Measurements from ENCODE around the gene ARMC7. TPM values are rescaled to one million over a fixed set of nuclear protein-coding genes. Genes with fewer than 3 reads are reported as not detected.
A peak's percentile ranks its signal among the peaks of the same experiment; 100 is the strongest.
"Not testable (repeated sequence)": the region's sequence is repeated elsewhere in the genome, so short reads cannot be mapped to it uniquely, and the experiment has no call there.

Gene ARMC7
- total and polyA plus RNA-seq, 4 experiments from 2014 or later = 1.3 to 21.9 (median 11.7) TPM

DNA sequence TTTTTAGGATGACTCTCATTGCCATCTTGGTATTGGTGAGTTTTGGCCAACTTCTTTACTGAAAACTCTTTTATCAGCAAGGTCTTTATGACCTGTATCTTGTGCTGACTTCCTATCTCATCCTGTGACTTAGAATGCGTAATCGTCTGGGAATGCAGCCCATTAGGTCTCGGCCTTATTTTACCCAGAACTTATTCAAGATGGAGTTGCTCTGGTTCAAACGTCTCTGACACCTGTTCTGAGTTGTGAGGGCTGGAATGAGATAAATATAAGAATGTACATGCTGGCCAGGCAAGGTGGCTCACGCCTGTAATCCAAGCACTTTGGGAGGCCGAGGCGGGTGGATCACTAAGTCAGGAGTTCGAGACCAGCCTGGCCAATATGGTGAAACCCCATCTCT is 48.7 kb downstream of the ARMC7 start:
- H3K4me1 Mint-ChIP-seq = peaks cover 7 to 11% (median 9%) of the 10 kb centered on the region in 4 donors
- H3K4me3 Mint-ChIP-seq; intact Hi-C loops (cut with micrococcal nuclease); H3K27me3 ChIP-seq (ENCODE audit: insufficient read depth, low read length); H3K9me3 ChIP-seq (ENCODE audit: control insufficient read depth in 1 of 2, low read length in 2 of 2); H3K4me1 ChIP-seq (ENCODE audit: insufficient read depth, low read length); H3K27me3 Mint-ChIP-seq; H3K4me3 ChIP-seq (ENCODE audit: low read length in 2 of 2); H3K9me3 Mint-ChIP-seq; H3K27ac Mint-ChIP-seq; H3K36me3 Mint-ChIP-seq; DNase-seq; H3K27ac ChIP-seq (ENCODE audit: low read depth, low read length); POLR2A ChIA-PET (ENCODE audit: partially characterized antibody); H3K36me3 ChIP-seq (ENCODE audit: insufficient read depth, low read length): not testable (repeated sequence)
- CTCF ChIA-PET (ENCODE audit: partially characterized antibody) = interaction anchor here (4.1 to 7.1 kb wide), 2 partner anchors 12 to 45 kb away, joined by 20 to 27 read pairs; no protein-coding TSS in a partner anchor

DNA sequence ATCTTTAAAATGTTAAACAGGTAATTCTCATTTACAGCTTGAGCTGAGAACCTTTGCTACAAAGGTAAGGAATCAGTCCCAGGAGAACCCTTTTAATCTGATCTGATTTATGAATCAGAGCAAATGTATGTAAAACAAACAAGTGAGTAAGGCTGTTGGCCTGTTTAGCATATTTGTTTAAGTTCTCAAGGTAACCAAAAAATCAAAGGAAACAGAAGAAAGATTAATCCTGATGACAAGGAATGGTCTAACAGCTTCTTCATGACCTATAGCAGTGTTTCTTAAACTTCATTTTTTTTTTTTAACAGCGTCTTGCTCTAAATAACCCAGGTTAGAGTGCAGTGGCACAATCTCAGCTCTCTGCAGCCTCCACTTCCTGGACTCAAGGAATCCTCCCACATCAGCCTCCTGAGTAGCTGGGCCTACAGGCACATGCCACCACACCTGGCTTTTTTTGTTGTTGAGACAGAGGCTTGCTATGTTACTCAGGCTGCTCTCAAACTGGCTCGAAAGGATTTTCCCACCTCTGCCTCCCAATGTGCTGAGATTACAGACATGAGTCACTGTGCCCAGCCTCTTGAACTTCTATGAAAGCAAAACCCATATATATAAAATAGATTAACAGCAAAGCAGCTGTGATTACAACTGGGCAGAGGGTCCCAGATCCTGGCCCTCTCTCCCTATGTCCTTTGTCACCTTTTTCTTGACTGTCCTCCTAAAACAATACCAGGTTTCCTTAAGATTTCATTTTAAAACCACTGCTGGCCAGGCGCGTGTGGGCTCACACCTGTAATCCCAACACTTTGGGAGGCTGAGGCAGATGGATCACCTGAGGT is 49.6 kb downstream of the ARMC7 start:
- intact Hi-C loops (cut with micrococcal nuclease) = no loop called here
- peaks cover 7% of the 10 kb centered on the region for H3K4me1 ChIP-seq (ENCODE audit: insufficient read depth, low read length)
- ChIA-PET CTCF (ENCODE audit: partially characterized antibody) (interaction anchor here (0.9 to 7.1 kb wide), 4 partner anchors 11 to 45 kb away, joined by 3 to 27 read pairs (median 12); no protein-coding TSS in a partner anchor), POLR2A (ENCODE audit: partially characterized antibody) (no interaction called here)
- H3K27me3 ChIP-seq (ENCODE audit: insufficient read depth, low read length) = no peaks in the 10 kb centered on the region
- no peak overlapping the region for H3K4me3 ChIP-seq (ENCODE audit: low read length in 2 of 2)
- H3K36me3 Mint-ChIP-seq = peaks cover 0 to 3% of the 10 kb centered on the region in 2 donors
- H3K27ac Mint-ChIP-seq = peak overlapping the region in 1 of 7 donors; percentile 13
- no peaks in the 10 kb centered on the region for H3K36me3 ChIP-seq (ENCODE audit: insufficient read depth, low read length)
- H3K4me3 Mint-ChIP-seq = no peak overlapping the region
- H3K27me3 Mint-ChIP-seq = no peaks in the 10 kb centered on the region
- peaks cover 7 to 10% (median 8%) of the 10 kb centered on the region in 4 donors for H3K4me1 Mint-ChIP-seq
- H3K9me3 ChIP-seq (ENCODE audit: control insufficient read depth in 1 of 2, low read length in 2 of 2) = no peaks in the 10 kb centered on the region
- H3K9me3 Mint-ChIP-seq = no peaks in the 10 kb centered on the region
- no peak for DNase-seq
- H3K27ac ChIP-seq (ENCODE audit: low read depth, low read length) = no peak overlapping the region

DNA sequence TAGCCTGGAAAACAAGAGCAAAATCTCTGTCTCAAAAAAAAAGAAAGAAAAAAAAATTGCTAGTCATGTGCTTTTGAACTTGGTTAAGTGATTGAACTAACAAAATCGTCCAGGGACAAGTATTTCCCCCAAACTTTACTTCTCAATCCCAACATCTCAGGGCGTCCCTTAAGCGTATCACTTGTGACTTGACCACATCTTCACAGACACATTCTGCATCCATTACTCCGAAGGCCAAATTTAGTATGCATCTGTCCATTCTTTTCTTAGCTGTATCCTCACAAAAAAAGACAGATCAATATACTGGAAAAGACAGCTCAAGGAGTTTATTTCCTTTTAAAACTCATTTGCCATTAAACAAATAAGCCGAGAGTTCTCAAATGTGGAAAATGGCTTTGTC is 50.4 kb downstream of the ARMC7 start:
- no peaks in the 10 kb centered on the region for H3K27me3 Mint-ChIP-seq
- POLR2A ChIA-PET (ENCODE audit: partially characterized antibody) = interaction anchor here (1.3 kb wide), 1 partner anchor 46 kb away, joined by 3 read pairs; no protein-coding TSS in a partner anchor
- H3K4me1 Mint-ChIP-seq = peaks cover under 1 to 2% (median 1%) of the 10 kb centered on the region in 4 donors
- H3K9me3 Mint-ChIP-seq = no peaks in the 10 kb centered on the region
- H3K27me3 ChIP-seq (ENCODE audit: insufficient read depth, low read length) = no peaks in the 10 kb centered on the region
- peaks cover 0 to 3% of the 10 kb centered on the region in 2 donors for H3K36me3 Mint-ChIP-seq
- H3K9me3 ChIP-seq (ENCODE audit: control insufficient read depth in 1 of 2, low read length in 2 of 2) = no peaks in the 10 kb centered on the region
- no peak overlapping the region for H3K4me3 ChIP-seq (ENCODE audit: low read length in 2 of 2)
- CTCF ChIA-PET (ENCODE audit: partially characterized antibody) = interaction anchor here (1.4 to 7.1 kb wide), 3 partner anchors 12 to 46 kb away, joined by 4 to 27 read pairs (median 5); no protein-coding TSS in a partner anchor
- DNase-seq = no peak
- intact Hi-C loops (cut with micrococcal nuclease) = no loop called here
- H3K36me3 ChIP-seq (ENCODE audit: insufficient read depth, low read length) = no peaks in the 10 kb centered on the region
- H3K27ac ChIP-seq (ENCODE audit: low read depth, low read length) = no peak overlapping the region
- peak overlapping the region in 1 of 7 donors; percentile 23 for H3K27ac Mint-ChIP-seq
- H3K4me1 ChIP-seq (ENCODE audit: insufficient read depth, low read length) = peaks cover 2% of the 10 kb centered on the region
- H3K4me3 Mint-ChIP-seq = no peak overlapping the region

DNA sequence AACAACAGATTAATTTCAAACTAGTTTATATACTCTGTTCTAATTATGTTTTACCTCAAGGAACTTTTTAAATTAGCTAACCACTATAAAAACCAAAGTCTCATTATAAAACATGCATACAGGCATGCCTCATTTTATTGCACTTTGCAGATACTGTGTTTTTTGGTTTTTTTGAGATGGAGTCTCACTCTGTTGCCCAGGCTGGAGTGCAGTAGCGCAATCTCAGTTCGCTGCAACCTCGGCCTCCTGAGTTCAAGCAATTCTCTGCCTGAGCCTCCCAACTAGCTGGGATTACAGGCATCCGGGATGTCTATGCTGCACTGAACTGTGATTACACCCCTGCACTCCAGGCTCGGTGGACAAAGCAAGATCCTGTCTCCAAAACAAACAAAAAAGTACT is 53.3 kb downstream of the ARMC7 start:
- Histone ChIP-seq H3K4me3 (ENCODE audit: low read length in 2 of 2) (no peak overlapping the region), H3K27me3 (ENCODE audit: insufficient read depth, low read length) (no peaks in the 10 kb centered on the region), H3K36me3 (ENCODE audit: insufficient read depth, low read length) (peaks cover 10% of the 10 kb centered on the region), H3K27ac (ENCODE audit: low read depth, low read length) (no peak overlapping the region), H3K9me3 (ENCODE audit: control insufficient read depth in 1 of 2, low read length in 2 of 2) (no peaks in the 10 kb centered on the region), H3K4me1 (ENCODE audit: insufficient read depth, low read length) (no peaks in the 10 kb centered on the region)
- no peaks in the 10 kb centered on the region for H3K4me1 Mint-ChIP-seq
- CTCF ChIA-PET (ENCODE audit: partially characterized antibody) = interaction anchor here (0.7 to 1.2 kb wide), 3 partner anchors 11 to 202 kb away, joined by 3 to 5 read pairs (median 4); no protein-coding TSS in a partner anchor
- H3K4me3 Mint-ChIP-seq = no peak overlapping the region
- intact Hi-C loops (cut with micrococcal nuclease) = no loop called here
- H3K9me3 Mint-ChIP-seq = no peaks in the 10 kb centered on the region
- H3K27ac Mint-ChIP-seq = no peak overlapping the region
- DNase-seq = no peak
- H3K27me3 Mint-ChIP-seq = no peaks in the 10 kb centered on the region
- H3K36me3 Mint-ChIP-seq = peaks cover 0 to 22% of the 10 kb centered on the region in 2 donors
- POLR2A ChIA-PET (ENCODE audit: partially characterized antibody) = interaction anchor here (1.1 to 1.4 kb wide), 3 partner anchors 9 to 49 kb away, joined by 3 to 7 read pairs (median 5); partner anchors contain the start of genes JPT1 and SUMO2

DNA sequence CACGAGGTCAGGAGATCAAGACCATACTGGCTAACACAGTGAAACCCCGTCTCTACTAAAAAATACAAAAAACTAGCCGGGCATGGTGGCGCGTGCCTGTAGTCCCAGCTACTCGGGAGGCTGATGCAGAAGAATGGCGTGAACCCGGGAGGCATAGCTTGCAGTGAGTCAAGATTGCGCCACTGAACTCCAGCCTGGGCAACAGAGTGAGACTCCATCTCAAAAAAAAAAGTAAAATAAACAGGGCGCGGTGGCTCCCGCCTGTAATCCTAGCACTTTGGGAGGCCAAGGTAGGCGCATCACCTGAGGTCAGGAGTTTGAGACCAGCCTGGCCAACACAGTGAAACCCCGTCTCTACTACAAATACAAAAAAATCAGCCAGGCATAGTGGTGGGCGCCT is 54.8 kb downstream of the ARMC7 start:
- intact Hi-C loops (cut with micrococcal nuclease); H3K9me3 Mint-ChIP-seq; H3K9me3 ChIP-seq (ENCODE audit: control insufficient read depth in 1 of 2, low read length in 2 of 2); H3K4me1 Mint-ChIP-seq; H3K27ac Mint-ChIP-seq; H3K4me3 Mint-ChIP-seq; H3K27ac ChIP-seq (ENCODE audit: low read depth, low read length); H3K27me3 Mint-ChIP-seq; H3K4me3 ChIP-seq (ENCODE audit: low read length in 2 of 2); H3K4me1 ChIP-seq (ENCODE audit: insufficient read depth, low read length); H3K27me3 ChIP-seq (ENCODE audit: insufficient read depth, low read length); DNase-seq: not testable (repeated sequence)
- ChIA-PET POLR2A (ENCODE audit: partially characterized antibody) (interaction anchor here (1.0 kb wide), 1 partner anchor 10 kb away, joined by 3 read pairs; no protein-coding TSS in a partner anchor), CTCF (ENCODE audit: partially characterized antibody) (interaction anchor here (0.6 to 15.3 kb wide), 6 partner anchors 9 to 405 kb away, joined by 3 to 325 read pairs (median 3); partner anchors contain the start of gene ARMC7)
- peaks cover 10% of the 10 kb centered on the region for H3K36me3 ChIP-seq (ENCODE audit: insufficient read depth, low read length)
- H3K36me3 Mint-ChIP-seq = peaks cover 0 to 26% of the 10 kb centered on the region in 2 donors

DNA sequence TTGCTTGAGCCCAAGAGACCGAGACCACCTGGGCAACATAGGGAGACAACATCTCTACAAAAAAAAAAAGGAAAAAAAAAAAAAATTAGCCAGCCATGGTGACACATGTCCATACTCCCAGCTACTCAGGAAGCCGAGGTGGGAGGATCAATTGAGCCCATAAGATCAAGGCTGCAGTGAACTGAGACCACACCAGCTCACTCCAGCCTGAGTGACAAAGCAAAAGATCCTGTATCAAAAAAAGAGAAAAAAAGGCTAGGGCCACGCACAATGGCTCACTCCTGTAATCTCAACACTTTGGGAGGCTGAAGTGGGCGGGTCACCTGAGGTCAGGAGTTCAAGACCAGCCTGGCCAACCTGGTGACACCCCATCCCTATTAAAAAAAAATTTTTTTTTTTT is 59.2 kb downstream of the ARMC7 start:
- Mint-ChIP-seq H3K27me3 (no peaks in the 10 kb centered on the region), H3K36me3 (peaks cover 16 to 42% of the 10 kb centered on the region in 2 donors), H3K4me1 (peaks cover 5 to 19% (median 8%) of the 10 kb centered on the region in 4 donors), H3K9me3 (no peaks in the 10 kb centered on the region), H3K27ac (no peak overlapping the region), H3K4me3 (peak overlapping the region in 1 of 8 donors; percentile 21)
- peaks cover 21% of the 10 kb centered on the region for H3K36me3 ChIP-seq (ENCODE audit: insufficient read depth, low read length)
- DNase-seq = no peak
- H3K27ac ChIP-seq (ENCODE audit: low read depth, low read length) = no peak overlapping the region
- no peaks in the 10 kb centered on the region for H3K27me3 ChIP-seq (ENCODE audit: insufficient read depth, low read length)
- ChIA-PET CTCF (ENCODE audit: partially characterized antibody) (interaction anchor here (0.7 to 15.3 kb wide), 6 partner anchors 12 to 87 kb away, joined by 3 to 325 read pairs (median 15); partner anchors contain the start of gene ARMC7), POLR2A (ENCODE audit: partially characterized antibody) (interaction anchor here (2.0 kb wide), 1 partner anchor 55 kb away, joined by 7 read pairs; no protein-coding TSS in a partner anchor)
- intact Hi-C loops (cut with micrococcal nuclease) = no loop called here
- H3K4me3 ChIP-seq (ENCODE audit: low read length in 2 of 2) = no peak overlapping the region
- H3K4me1 ChIP-seq (ENCODE audit: insufficient read depth, low read length) = peaks cover 8% of the 10 kb centered on the region
- H3K9me3 ChIP-seq (ENCODE audit: control insufficient read depth in 1 of 2, low read length in 2 of 2) = no peaks in the 10 kb centered on the region

DNA sequence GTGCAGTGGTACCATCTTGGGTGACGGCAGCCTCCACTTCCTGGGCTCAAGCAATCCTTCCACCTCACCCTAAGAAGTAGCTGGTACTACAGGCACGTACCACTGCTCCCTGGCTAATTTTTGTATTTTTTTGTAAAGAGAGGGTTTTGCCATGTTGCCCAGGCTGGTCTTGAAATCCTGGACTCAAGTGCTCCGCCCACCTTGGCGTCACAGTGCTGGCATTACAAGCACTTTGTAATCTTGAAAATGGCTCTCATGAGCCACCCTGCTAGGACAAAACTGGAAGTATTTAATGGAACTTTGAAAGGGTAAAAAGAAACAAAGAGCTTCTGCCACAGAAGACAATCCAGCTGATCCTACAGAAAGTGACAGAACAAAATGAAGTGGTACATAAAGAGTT is 63.8 kb downstream of the ARMC7 start:
- CTCF ChIA-PET (ENCODE audit: partially characterized antibody) = interaction anchor here (0.7 to 15.3 kb wide), 11 partner anchors 9 to 239 kb away, joined by 3 to 325 read pairs (median 4); partner anchors contain the start of genes ARMC7 and NT5C
- Histone ChIP-seq H3K4me3 (ENCODE audit: low read length in 2 of 2) (no peak overlapping the region), H3K27ac (ENCODE audit: low read depth, low read length) (no peak overlapping the region), H3K4me1 (ENCODE audit: insufficient read depth, low read length) (peaks cover 9% of the 10 kb centered on the region), H3K36me3 (ENCODE audit: insufficient read depth, low read length) (peaks cover 22% of the 10 kb centered on the region), H3K27me3 (ENCODE audit: insufficient read depth, low read length) (no peaks in the 10 kb centered on the region), H3K9me3 (ENCODE audit: control insufficient read depth in 1 of 2, low read length in 2 of 2) (no peaks in the 10 kb centered on the region)
- H3K36me3 Mint-ChIP-seq = peaks cover 27 to 31% of the 10 kb centered on the region in 2 donors
- no peaks in the 10 kb centered on the region for H3K9me3 Mint-ChIP-seq
- no peak for DNase-seq
- POLR2A ChIA-PET (ENCODE audit: partially characterized antibody) = interaction anchor here (0.6 to 2.3 kb wide), 8 partner anchors 10 to 117 kb away, joined by 3 to 12 read pairs (median 5); partner anchors contain the start of genes ARMC7, JPT1, MIF4GD and NT5C
- intact Hi-C loops (cut with micrococcal nuclease) = loop anchor here (2.0 to 5.0 kb wide), 2 partner anchors 19 to 41 kb away; partner anchors contain the start of genes JPT1 and NT5C
- H3K4me3 Mint-ChIP-seq = no peak overlapping the region
- H3K4me1 Mint-ChIP-seq = peaks cover 7 to 26% (median 11%) of the 10 kb centered on the region in 4 donors
- no peaks in the 10 kb centered on the region for H3K27me3 Mint-ChIP-seq
- H3K27ac Mint-ChIP-seq = peak overlapping the region in 4 of 7 donors; percentile 29 to 75 (median 38)

All from CD4-positive, alpha-beta memory T cell (primary cell).